ENCODE results near the gene FAM120A.

Gene FAM120A

GRCh38 chr9:93461414-93461743 is 9.9 kb downstream of the FAM120A start:
- no peak for TF ChIP-seq CTCF (IDR thresholded peaks at IDR 0.05)

- TF ChIP-seq CTCF (IDR thresholded peaks at IDR 0.05): no peak
These were observed 10.3 kb downstream of the FAM120A start for GRCh38 chr9:93461821-93462220.

- no peak for TF ChIP-seq CTCF (IDR thresholded peaks at IDR 0.05)
These were observed 12.3 kb downstream of the FAM120A start for GRCh38 chr9:93463638-93464248.

GRCh38 chr9:93464395-93464794 is 12.9 kb downstream of the FAM120A start:
- TF ChIP-seq CTCF (IDR thresholded peaks at IDR 0.05): no peak

- no peak for TF ChIP-seq CTCF (IDR thresholded peaks at IDR 0.05)
These were observed 13.4 kb downstream of the FAM120A start for GRCh38 chr9:93464876-93465275.

- TF ChIP-seq CTCF (IDR thresholded peaks at IDR 0.05): no peak
These were observed 14.4 kb downstream of the FAM120A start for GRCh38 chr9:93465855-93466254.

GRCh38 chr9:93466416-93467061 is 15.1 kb downstream of the FAM120A start:
- no peak for TF ChIP-seq CTCF (IDR thresholded peaks at IDR 0.05)

GRCh38 chr9:93467062-93467416 is 15.6 kb downstream of the FAM120A start:
- TF ChIP-seq CTCF (IDR thresholded peaks at IDR 0.05): no peak
